K562 (cell line): ENCODE data around the gene GINS2. TPM values are rescaled to one million over a fixed set of nuclear protein-coding genes. Genes with fewer than 3 reads are reported as not detected.

Experiments used
- CXXC5 ChIP-seq: fragments of 250-450 bp; sonication (Bioruptor Pico); IDR thresholded peaks from 2 replicates; pipeline ENCODE4 v1.8.0; 2022; ENCODE audit warnings: inconsistent platforms, mild to moderate bottlenecking, moderate library complexity
- ELK3 ChIP-seq: fragments of 450-650 bp; formaldehyde crosslinking; IDR thresholded peaks from 2 replicates; pipeline ENCODE4 v1.4.0; 2020; ENCODE audit warnings: mild to moderate bottlenecking
- EZH2 ChIP-seq: IDR thresholded peaks from 2 replicates; pipeline ENCODE4 v1.6.1; 2012; ENCODE audit warnings: low read depth, mild to moderate bottlenecking, inconsistent platforms, low read length, borderline replicate concordance
- FOXJ2 ChIP-seq: fragments of 200-800 bp; sonication (Bioruptor generic); IDR thresholded peaks from 2 replicates; pipeline ENCODE4 v1.6.1; 2016; ENCODE audit warnings: missing genetic modification characterization, missing compliant biosample characterization
- HDAC1 ChIP-seq, 2 experiments: fragments of 450-650 bp; IDR thresholded peaks; 2 replicates each; pipeline ENCODE4 v1.6.1; 2016 to 2017; ENCODE audit warnings: inconsistent platforms in 1 of 2, mild to moderate bottlenecking in 1 of 2, moderate library complexity in 1 of 2
- JUN ChIP-seq, 2 experiments: sonication (generic) in 1 of 2; formaldehyde crosslinking in 1 of 2; IDR thresholded peaks; 2 replicates each; pipeline versions ENCODE4 v1.6.1 to v1.8.0; 2012 to 2022; ENCODE audit warnings: borderline replicate concordance in 2 of 2, mild to moderate bottlenecking in 2 of 2, improper control_type of control experiment in 1 of 2, low read depth in 1 of 2, low read length in 1 of 2, missing genetic modification reagents in 1 of 2
- MBD1 ChIP-seq: fragments of 250-450 bp; sonication (Bioruptor Pico); IDR thresholded peaks from 2 replicates; pipeline ENCODE4 v1.8.0; 2022; ENCODE audit warnings: inconsistent platforms
- PHB2 ChIP-seq: fragments of 450-650 bp; IDR thresholded peaks from 2 replicates; pipeline ENCODE4 v1.6.1; 2017; ENCODE audit warnings: low read depth
- POLR2AphosphoS2 ChIP-seq: IDR thresholded peaks from 2 replicates; pipeline ENCODE4 v1.6.1; 2012; ENCODE audit warnings: low read length, improper control_type of control experiment
- SAFB2 ChIP-seq: fragments of 200-400 bp; formaldehyde crosslinking; IDR thresholded peaks from 2 replicates; pipeline ENCODE4 v1.6.1; 2018; ENCODE audit warnings: borderline replicate concordance, low read length, low read depth, moderate library complexity; ENCODE audit not compliant: severe bottlenecking
- SMAD3 ChIP-seq: fragments of 450-650 bp; formaldehyde crosslinking; conservative IDR thresholded peaks from 2 replicates; pipeline ENCODE4 v1.4.0; 2020; ENCODE audit warnings: mild to moderate bottlenecking
- STAT5B ChIP-seq: fragments of 250-450 bp; sonication (Bioruptor Pico); IDR thresholded peaks from 2 replicates; pipeline ENCODE4 v1.8.0; 2021; ENCODE audit warnings: mild to moderate bottlenecking, inconsistent platforms
- THAP7 ChIP-seq: fragments of 250-450 bp; sonication (Bioruptor Pico); IDR thresholded peaks from 2 replicates; pipeline ENCODE4 v1.5.0; 2021
- ZNF217 ChIP-seq: sonication (generic); formaldehyde crosslinking; IDR thresholded peaks from 2 replicates; pipeline ENCODE4 v1.8.0; 2022; ENCODE audit warnings: mild to moderate bottlenecking, missing genetic modification reagents
- polyA plus RNA-seq, 8 experiments: library from polyadenylated mRNA; depleted of rRNA in 4 of 8; stranded (reverse) in 5 of 8; unstranded in 3 of 8; fragments of >200 nt; fragmentation: Nextera tagmentation in 2 of 8; fragmentation: Illumina TruSeq in 1 of 8; extraction: Ambion mirVana in 2 of 8; extraction: Trizol in 1 of 8; gene quantifications; 2 replicates each; pipeline versions ENCODE4 v1.2.1 to v1.2.3, GENCODE V29; 2011 to 2014; ENCODE audit warnings: inconsistent platforms in 1 of 8, missing spikeins in 1 of 8
- total RNA-seq, 7 experiments: library from RNA; depleted of rRNA in 6 of 7; stranded (reverse); fragments of >200 nt in 6 of 7; fragmentation: Illumina TruSeq in 2 of 7; extraction: Trizol in 2 of 7; gene quantifications; 2 replicates each; pipeline versions ENCODE4 v1.2.1 to v1.2.3, GENCODE V29; 2011 to 2021; ENCODE audit warnings: low replicate concordance in 1 of 7
- TF ChIP-seq, protein P1 (sequence below): fragments of 250-450 bp; sonication (Bioruptor Pico); IDR thresholded peaks from 2 replicates; pipeline ENCODE4 v1.4.0; 2020; ENCODE audit warnings: mild to moderate bottlenecking, moderate library complexity, borderline replicate concordance
- TF ChIP-seq, protein P2 (sequence below): fragments of 450-650 bp; IDR thresholded peaks from 2 replicates; pipeline ENCODE4 v1.6.1; 2018; ENCODE audit warnings: mild to moderate bottlenecking, low read depth; ENCODE audit not compliant: partially characterized antibody
- TF ChIP-seq, protein P3 (sequence below): fragments of 250-450 bp; sonication (Bioruptor Pico); IDR thresholded peaks from 2 replicates; pipeline ENCODE4 v1.4.0; 2020; ENCODE audit warnings: borderline replicate concordance

The GINS2 gene
- total and polyA plus RNA-seq, 9 of the 15 experiments (the other 6 are each of a cell fraction or from before 2014, with no cell fraction given): 40.4 to 76.2 (median 44.6) TPM

GRCh38 chr16:85688586-85689284 is at the start of gene GINS2 (continued):
- TF ChIP-seq ELK3 (CRISPR knock-in tag) (no peak), SMAD3 (CRISPR knock-in tag) (no peak), POLR2AphosphoS2 (no peak), STAT5B (CRISPR knock-in tag) (no peak), JUN (IDR thresholded peaks at IDR 0.05; ENCODE audit: borderline replicate concordance, low read depth, low read length) (no peak), JUN (CRISPR knock-in tag; IDR thresholded peaks at IDR 0.05; ENCODE audit: borderline replicate concordance) (no peak), EZH2 (no peak), ZNF217 (CRISPR knock-in tag) (no peak), SAFB2 (no peak), PHB2 (no peak), THAP7 (CRISPR knock-in tag) (no peak), MBD1 (CRISPR knock-in tag) (no peak), FOXJ2 (tag) (no peak), CXXC5 (peak; percentile 96), HDAC1 (IDR thresholded peaks at IDR 0.05) (peak in 1 of 2 experiments; percentile 83; a peak in 2 of 4 replicates)
- TF ChIP-seq, protein P1, sequence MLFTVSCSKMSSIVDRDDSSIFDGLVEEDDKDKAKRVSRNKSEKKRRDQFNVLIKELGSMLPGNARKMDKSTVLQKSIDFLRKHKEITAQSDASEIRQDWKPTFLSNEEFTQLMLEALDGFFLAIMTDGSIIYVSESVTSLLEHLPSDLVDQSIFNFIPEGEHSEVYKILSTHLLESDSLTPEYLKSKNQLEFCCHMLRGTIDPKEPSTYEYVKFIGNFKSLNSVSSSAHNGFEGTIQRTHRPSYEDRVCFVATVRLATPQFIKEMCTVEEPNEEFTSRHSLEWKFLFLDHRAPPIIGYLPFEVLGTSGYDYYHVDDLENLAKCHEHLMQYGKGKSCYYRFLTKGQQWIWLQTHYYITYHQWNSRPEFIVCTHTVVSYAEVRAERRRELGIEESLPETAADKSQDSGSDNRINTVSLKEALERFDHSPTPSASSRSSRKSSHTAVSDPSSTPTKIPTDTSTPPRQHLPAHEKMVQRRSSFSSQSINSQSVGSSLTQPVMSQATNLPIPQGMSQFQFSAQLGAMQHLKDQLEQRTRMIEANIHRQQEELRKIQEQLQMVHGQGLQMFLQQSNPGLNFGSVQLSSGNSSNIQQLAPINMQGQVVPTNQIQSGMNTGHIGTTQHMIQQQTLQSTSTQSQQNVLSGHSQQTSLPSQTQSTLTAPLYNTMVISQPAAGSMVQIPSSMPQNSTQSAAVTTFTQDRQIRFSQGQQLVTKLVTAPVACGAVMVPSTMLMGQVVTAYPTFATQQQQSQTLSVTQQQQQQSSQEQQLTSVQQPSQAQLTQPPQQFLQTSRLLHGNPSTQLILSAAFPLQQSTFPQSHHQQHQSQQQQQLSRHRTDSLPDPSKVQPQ (CRISPR knock-in tag): no peak
- TF ChIP-seq, protein P2, sequence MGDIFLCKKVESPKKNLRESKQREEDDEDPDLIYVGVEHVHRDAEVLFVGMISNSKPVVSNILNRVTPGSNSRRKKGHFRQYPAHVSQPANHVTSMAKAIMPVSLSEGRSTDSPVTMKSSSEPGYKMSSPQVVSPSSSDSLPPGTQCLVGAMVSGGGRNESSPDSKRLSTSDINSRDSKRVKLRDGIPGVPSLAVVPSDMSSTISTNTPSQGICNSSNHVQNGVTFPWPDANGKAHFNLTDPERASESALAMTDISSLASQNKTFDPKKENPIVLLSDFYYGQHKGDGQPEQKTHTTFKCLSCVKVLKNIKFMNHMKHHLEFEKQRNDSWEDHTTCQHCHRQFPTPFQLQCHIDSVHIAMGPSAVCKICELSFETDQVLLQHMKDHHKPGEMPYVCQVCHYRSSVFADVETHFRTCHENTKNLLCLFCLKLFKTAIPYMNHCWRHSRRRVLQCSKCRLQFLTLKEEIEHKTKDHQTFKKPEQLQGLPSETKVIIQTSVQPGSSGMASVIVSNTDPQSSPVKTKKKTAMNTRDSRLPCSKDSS: no peak
- TF ChIP-seq, protein P3, sequence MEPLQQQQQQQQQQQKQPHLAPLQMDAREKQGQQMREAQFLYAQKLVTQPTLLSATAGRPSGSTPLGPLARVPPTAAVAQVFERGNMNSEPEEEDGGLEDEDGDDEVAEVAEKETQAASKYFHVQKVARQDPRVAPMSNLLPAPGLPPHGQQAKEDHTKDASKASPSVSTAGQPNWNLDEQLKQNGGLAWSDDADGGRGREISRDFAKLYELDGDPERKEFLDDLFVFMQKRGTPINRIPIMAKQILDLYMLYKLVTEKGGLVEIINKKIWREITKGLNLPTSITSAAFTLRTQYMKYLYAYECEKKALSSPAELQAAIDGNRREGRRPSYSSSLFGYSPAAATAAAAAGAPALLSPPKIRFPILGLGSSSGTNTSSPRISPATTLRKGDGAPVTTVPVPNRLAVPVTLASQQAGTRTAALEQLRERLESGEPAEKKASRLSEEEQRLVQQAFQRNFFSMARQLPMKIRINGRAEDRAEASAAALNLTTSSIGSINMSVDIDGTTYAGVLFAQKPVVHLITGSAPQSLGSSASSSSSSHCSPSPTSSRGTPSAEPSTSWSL (CRISPR knock-in tag): no peak
